Stimulated activated CD4-positive, alpha-beta T cell treated with anti-CD3 and anti-CD28 coated beads, Interleukin-2, amount 100 ng/mL, for 4 hours (primary cell): ENCODE measurements around the gene OR2F2.

ENCODE experiments used
- DNase-seq: peaks from one replicate; pipeline ENCODE4 v3.0.0-alpha.2; 2020; ENCODE audit warnings: low read depth

OR2F2 gene

DNA sequence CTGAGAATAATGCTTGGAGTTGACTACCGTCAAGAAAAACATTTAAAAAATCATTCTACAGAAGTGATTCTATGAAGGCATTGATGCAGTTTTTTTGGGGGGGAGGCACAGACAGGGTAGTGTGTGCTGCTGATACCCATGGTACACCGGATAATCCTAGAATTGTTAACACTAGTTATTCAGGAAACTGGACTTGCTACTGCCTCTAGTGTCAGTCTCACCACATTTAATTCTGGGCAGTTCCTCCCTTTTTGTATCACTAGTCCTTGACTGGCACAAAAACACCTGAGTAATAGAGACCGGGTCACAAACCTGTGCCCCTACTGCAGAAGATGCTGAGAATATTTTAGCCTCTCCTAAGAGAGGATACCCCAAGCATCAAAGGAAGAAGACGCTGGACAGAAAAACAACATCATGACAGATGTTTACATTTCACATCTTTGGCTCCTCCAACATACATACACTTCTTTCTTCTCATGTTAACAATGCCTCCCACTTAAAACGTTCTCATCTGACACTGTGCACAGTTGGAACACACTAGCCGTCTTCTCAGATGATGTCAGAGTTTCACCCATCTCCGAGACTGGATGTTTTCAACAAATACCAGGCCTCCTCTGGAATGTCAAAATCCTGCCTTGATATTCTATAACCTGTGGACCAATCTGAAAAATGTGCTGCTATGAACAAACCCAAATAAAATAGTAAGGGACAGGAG, 19.9 kb upstream of the OR2F2 start:
- DNase-seq, result no peak

DNA sequence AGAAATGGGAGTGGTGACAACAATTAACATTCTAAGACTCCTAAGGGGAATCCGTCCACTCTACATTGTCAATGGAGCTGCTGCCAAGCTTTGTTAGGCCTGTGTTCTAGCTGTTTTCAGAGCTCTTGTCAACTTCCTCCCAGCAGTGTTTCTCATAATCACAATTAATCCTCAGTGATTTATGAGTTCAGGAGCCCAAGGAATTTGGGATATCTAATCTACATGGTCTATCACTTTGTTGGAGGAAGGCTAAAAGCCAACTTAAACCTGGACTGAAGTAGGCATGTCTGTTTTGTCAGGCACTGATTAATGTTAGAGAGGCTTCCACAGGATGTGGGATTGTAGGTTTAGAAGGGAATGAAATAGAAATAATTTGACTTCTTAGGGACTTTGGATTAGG, 10.2 kb upstream of the OR2F2 start:
- no peak for DNase-seq

DNA sequence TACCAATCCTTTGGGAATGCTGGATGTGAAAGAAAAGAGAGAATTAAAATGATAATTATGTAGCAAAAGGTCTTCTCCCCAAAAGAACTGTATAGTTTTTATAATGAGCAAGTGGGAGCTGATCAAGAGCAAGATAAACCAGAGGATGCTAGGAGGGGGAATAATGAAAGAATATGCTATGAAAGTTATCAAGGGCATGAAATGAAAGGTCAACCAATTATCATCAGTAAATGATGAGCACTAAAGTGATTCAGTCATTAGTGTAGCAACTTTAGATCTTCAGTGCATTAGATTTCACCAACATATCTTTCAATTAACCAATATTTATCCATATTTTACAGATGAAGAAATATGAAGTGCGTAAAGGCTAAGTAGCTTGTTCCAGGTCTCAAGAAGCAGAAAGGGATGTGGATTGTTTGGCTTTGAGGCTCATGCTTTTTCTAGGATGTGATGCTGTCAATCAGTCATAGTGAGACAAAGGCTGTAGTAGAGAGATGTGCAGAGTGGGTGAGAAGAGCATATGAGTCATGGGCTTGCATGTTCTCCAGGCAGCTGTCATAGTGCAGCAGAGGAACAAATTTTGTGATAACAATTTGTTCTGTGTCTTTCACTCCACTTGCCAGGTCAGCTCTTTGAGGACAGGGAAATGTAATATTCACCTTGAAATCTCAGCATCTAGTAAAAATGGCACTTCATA, 5.7 kb upstream of the OR2F2 start:
- DNase-seq, result no peak

DNA sequence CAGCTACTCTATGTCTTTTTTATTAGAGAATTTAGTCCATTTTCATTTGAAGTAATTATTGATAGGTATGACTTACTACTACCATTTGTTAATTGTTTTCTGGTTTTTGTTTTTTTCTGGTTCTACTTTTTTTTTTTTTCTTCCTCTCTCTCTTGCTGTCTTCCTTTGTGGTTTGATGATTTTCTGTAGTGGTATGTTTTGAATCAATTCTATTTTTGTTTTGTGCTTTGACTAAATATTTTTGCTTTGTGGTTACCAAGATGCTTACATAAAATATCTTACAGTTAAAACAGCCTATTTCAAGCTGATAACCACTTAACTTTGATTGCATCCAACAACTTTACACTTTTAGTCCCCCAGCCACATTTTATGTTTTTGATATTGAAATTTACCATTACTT, 3.3 kb upstream of the OR2F2 start:
- no peak for DNase-seq

DNA sequence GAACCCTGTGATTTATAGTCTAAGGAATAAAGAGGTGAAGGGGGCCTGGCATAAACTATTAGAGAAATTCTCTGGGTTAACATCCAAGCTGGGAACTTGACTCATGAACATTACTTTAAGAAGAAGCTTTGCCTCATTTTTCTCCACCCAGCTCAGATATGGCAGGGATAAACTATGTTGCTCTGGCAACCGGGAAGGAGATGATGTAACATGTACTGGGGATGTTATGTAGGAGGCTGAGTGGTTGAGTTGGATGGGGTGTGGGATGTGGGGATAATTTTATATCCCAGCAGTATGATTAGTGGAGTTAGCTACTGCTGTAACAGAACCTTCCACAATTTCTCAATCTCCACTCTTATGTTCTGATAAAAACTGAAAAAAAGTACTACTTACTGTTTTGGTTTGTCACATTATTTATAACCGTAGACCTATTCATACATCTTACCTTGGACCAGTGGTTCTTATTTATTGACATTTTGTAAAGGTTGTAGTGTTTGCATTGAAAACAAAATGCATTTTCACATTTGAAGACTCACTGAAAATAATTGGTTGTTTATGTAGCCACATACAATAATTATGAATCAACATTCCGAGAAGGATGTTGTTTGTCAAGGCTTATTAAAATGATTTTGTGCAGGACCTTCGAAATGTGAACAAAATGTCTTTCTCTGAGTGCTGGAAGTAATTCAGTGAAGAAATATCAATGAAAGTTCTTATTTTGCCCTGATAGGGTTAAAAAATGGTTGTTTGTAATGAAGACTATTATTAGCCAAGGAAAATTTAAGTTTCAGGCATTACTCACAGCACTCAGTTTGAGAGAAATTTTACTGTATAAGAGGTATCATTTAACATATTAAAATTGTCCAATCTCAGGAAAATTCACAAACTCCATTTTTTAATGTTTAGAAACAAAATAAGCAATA, 1.3 kb downstream of the OR2F2 start:
- no peak for DNase-seq

DNA sequence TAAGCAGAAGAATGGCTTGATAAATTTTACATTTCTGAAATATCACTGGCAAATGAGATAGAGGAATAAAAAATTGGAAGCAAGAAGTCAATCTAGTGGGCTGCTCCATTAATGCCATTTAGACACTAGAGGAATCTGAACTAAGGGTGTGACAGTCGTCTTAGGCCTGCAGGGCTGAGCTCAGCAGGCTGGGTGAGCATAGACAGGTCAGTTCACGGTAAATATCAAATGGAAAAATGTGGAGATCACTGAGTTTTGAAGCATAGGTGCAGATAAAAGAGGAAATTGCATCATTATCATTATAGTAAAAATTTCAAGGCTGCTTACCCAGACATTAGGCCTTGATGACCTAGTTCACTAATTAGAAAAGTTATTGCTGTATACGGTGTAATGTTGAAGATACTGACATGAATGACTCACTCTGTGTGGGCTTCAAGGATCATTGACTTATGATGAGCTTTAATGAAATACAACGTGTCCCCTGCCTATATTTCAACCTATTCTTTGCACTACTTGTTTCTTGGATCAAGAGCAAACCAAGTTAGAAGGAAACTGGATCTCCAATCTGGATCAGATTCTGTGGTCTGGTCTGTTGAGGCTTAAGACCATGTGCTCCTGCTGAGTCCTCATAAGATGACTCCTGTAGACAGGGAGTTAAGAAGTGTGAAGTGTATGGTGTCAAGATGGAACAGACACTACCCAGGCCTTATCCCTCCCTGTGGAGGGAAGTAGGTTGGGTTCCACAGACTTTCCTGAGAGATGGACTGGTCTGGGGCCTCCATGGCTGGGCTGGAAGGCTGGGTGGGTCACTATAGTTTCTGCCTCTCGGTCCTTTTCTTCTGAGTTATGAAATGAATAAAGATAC, 3.6 kb downstream of the OR2F2 start:
- no peak for DNase-seq

DNA sequence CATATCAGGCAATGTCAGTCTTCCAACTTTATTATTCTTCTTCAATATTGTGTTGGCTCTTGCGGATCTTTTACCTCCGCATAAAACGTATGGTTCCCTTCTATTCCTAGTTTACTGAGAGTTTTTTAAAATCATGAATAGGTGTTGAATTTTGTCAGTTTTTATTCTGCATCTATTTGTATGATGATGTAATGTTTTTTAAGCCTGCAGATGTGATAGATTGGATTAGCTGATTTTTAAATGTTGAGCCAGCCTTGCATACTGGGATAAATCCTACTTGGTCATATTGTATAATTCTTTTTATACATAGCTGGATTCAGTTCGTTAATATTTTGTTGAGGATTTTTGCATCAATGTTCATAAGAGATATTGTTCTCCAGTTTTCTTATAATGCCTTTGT, 10.4 kb downstream of the OR2F2 start:
- DNase-seq, result no peak

DNA sequence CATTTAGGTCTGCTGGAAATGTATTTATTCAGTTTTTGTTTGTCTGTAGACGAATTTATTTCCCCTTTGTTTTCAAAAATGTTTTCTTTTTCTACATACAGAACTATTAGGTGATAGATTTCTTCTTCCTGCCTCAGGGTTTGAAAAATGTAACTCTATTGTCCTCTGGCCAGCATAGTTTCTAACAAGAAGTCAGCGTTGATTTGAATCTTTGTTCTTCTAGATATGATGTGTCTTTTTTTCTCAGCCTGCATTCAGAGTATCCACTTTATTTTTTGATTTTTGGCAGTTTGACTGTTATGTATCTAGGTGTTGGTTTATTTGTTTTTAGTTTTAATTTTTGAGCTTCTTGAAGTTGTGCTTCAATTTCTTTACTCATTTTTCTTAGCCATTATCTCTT, 12.1 kb downstream of the OR2F2 start:
- DNase-seq, result no peak

DNA sequence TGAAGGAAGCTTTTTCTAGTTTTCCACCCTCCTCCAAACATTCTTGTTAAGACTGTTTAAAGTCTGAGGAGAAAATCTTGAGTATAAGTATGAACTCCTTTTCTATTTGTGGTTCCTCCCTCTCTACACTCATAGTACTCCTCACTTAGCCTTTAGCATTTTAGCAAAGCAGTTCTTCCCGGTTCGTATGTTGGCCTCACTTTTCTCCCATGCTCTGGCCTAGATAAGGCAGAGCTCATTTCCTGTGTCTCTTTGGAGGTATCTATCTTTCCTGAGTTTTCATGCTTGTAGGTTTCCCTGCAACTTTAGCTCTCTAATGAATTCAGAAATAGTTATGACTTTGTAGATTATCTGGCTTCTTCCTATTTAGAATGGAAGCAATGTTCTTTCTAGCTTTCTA, 13.7 kb downstream of the OR2F2 start:
- no peak for DNase-seq

DNA sequence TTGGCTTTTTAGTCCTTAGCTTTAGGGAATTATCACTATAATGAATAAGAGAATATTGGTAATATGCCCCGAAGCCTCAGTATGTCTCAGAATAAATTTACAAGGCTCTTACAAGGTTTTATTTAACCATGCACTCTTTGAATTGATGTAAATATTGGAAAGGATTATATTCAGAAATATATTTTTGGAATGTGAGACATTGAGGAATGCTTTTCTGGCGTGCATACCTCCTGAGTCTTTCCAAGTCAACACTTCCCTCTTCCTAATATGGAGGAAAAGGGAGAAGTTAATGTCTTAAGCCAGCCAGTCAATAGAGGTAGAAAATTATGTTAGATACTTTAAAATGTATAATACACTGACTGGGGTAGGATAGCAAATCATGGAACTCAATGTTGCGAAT, 18.4 kb downstream of the OR2F2 start:
- DNase-seq, result no peak

DNA sequence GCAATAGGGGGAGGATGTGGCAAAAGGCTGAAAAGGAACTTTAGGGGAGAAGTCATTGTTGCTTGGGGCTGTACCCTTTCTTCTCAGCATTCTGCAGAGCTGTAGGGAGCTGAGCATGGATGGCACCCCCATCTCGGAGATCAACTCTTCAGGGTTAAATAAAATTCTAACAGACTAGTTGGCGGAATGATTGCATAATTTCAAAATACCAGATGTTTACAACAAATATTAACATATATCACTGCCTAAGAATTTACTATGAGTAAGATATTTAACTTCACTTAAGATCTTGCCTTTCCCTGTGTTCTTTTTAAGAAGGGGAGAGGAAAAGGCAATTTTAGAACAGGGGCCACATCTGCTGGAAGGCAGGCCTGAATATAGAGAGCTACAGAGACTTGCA, 19.1 kb downstream of the OR2F2 start:
- no peak for DNase-seq

DNA sequence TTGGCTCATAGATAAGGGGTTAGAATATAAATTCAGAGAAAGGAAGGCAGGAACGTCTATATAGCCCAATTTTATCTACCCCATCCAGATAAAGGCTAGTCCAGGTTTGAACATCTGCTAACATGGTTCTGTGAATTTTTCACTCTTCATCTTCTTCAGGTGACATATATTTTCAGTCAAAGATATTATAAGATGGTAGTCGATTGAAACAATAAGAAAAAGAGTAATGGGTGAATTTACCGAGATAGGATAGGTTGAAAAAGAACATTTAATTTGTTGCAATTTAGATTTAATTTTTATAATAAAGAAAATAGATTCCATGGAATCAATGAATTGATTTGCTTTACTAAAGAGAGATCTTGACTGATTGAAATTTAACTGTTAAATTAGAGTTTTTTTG, 19.5 kb downstream of the OR2F2 start, which contains the start of gene OR2F1:
TSS of gene OR2F1 (plus strand) at position 301 of the 400 bp plus-strand sequence. CDS start 5,127 bp downstream, outside the sequence.
- DNase-seq, result no peak

DNA sequence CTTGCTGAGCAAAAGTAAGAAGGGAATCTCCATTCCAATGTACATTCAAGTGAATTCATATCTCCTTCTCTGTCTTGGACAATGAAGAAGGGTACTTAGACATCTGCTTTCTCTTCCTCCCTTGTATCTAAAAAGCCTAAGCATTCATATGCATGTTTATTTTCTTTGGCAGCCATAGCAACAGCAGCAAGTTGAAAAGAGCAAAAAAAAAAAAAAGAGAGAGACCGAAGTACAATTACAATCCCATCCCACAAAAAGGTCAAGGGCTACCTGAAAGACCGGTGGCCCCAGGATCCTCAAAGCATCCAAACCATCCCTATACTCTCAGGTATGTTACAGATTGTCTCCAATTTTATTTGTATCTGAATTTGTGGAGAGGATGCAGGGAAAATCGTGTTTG, 23.7 kb downstream of the OR2F2 start:
- no peak for DNase-seq

DNA sequence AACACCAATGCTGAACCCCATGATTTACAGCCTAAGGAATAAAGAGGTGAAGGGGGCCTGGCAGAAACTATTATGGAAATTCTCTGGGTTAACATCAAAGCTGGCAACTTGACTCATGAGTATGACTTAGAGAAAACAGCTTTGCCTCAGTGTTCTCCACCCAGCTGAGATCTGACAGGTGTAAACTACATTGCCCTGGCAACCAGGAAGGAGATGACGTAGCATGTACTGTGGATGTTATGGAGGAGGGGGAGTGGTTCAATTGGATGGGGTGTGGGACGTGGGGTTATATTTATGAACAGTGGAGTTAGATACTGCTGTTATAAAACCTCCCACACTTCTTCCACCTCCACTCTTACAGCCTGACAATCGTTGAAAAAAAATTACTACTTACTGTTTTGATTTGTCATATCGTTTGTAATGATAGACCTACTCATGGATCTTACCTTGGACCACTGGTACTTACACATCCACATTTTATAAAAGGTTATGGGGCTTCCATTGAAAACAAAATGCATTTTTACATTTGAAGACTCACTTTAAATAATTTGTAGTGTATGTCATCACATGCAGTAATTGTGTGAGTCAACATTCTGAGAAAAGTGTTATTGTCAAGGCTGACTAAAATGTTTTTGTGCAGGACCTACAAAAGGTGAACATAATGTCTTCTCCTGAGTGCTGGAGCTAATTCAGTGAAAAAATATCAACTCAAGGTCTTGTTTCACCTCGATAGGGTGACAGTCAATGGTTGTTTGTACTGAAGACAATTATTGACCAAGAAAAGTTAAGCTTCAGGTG, 26.0 kb downstream of the OR2F2 start:
- DNase-seq, result no peak

DNA sequence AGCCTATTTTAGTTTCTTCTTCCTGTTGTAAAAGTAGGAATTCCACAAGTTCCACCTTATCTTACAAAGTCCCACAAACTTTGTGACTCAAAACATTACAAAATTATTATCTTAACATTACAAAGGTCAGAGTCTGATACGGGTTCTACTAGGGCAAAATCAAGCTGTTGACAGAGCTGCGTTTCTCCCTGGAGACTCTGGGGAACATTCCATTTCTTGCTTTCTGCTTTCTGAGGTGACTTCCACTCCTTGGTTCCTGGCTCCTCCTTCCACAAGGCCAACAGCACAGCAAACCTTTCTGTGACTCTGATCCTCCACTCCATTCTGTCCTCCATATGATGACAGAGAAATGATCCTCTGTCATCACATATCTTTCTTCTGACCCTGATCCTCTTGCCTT, 30.2 kb downstream of the OR2F2 start:
- DNase-seq, result no peak

DNA sequence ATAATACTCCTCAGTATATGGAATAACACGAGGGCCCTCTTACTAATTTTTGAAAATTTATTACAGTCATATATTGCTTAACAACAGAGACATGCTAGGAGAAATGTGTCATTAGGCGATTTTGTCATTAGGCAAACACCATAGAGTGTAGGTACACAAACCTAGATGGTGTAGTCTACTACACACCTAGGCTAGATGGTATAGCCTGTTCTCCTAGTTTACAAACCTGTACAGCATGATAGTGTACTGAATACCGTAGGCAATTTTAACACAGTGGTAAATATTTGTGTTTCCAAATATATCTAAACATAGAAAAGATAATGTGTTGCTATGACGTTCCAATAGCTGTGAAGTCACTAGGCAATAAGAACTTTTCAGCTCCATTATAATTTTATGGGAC, 32.4 kb downstream of the OR2F2 start:
- DNase-seq, result no peak

DNA sequence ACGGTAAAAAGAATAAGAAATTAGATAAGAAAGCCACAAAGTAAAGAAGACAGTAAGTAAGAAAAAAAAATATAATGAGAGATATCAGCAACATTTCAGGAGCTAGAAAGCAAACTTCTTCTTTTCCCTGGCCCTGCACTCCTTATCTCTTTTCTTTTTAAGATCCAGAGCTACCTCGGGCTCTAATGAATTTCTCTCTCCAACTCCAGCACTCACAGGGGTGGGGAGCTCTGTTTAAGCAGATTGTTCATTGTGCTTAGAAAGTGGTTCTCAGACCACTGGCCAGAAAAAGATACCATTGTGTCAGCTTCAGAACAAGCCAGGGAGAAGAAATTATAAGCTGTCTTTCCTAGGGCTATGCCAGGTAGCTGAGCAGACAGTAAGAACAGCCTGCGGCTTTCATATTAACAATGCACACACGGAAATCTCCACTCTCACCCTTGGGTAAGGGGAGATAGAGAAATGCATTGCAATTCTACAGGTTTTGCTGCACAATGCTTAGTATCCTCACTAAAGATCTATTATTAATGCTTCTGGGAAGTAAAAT, 38.9 kb downstream of the OR2F2 start:
- no peak for DNase-seq

DNA sequence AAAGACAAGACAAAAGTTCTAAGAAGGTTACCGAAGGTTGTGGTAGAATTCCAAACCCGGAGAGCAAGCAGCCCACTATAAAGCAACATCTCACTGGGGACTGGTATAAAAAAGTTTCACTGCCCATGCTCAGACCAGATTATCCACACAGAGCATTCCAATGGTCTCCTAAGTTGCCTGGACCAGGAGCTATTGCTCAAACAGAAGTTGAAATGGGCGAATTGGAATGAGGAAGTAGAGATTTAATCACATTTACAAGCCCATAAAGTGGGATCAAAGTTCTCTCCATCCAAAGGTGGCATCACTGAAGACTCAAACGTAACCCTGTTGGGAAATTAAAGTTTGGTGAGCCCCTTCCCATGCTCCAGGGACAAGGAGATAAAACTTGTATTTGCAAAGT, 39.4 kb downstream of the OR2F2 start:
- no peak for DNase-seq

DNA sequence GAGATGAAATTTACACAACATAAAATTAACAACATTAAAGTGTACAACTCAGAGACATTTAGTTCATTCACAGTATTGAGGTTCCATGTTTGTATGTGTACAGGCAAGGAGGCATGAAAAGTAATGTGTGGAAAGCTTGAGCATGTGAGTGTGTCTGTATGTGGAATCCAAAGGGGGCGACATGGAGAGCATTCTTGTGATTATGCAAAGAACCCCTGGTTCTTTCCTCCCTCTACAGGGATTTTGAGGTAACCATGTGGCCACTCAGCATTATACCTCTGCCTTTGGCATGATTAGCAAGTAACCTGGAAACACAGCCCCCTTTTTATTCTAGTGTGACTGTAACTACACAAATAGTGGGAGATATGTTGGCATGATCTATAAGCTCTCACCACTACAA, 40.6 kb downstream of the OR2F2 start:
- DNase-seq, result no peak

DNA sequence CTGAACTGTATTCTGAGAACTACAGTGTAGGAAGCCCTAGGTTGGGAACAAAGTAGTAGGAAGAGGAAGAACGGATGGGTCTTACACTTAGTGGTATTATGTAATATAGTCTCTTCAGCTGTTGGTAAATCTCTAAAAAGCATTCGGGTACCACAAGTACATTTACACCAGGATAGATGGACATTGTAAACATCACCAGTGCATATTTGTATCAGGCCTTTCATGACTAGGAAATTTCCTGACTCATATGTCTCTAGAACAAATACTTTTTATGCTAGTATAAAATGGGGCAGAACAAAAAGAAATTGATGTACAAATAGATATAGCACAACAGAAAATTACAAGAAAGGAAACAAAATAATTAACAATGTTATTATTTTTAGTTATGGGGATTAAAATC, 43.6 kb downstream of the OR2F2 start:
- DNase-seq, result no peak

DNA sequence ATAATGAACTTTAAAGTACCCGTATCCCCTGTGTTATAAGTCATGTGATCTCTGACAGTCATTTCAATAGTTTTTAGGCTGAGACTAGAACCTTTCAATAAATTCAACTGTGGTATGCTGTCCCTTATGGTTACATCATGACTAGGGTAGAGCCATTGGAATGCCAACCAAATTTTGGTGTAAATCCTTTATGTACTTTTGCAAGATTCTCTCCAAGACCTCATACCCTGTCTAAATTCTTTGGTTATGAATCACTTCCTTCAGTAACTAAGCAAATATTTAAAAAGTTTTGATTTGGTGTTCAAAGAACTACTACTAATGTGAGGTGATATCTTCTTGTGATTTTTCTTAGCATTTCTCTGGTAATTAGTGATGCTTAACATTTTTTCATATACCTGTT, 44.3 kb downstream of the OR2F2 start:
- no peak for DNase-seq
